Limb (tissue), 2 donors: Measurements from ENCODE around the gene LRP5.

Experiments used
- DNase-seq, 2 donors: peaks; one replicate each; pipeline ENCODE4 v3.0.0-alpha.2; 2016; ENCODE audit errors: extremely low spot score in 2 of 2

Gene LRP5

DNA sequence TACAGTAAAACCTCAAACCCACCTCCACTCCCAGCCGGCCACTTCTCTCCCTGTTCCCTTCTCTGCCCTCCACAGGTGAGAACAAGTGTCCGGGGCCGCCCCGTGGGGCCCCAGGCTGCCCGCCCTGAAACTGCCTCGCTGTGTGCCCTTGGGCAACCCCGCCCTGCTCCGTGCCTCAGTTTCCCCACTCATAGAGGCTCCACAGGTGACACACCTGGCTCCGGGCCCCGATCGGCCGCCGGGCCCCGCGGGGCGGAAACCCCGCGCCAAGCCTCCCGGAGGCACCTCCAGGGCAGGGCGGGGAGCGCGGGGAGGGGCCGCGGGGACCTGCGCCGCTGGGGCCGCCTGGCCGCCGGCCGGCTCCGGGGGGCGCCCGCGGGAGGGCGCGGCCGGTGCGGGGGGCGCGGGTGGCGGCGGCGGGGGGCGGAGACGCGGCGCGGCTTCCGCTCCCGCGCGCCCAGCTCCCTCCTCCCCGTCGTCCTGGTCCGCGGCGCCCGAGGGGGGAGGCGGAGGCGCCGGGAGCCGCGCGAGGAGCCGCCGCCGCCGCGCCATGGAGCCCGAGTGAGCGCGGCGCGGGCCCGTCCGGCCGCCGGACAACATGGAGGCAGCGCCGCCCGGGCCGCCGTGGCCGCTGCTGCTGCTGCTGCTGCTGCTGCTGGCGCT, at the start of gene LRP5:
Gene LRP5 (plus strand): TSS at position 475 of the 663 bp plus-strand sequence. CDS start 124 bp downstream, at position 599.
- no peak for DNase-seq

- DNase-seq: no peak
These were observed 48.9 kb upstream of the LRP5 start for GRCh38 chr11:68263444-68264035.

GRCh38 chr11:68264244-68264643, 48.1 kb upstream of the LRP5 start:
- DNase-seq: no peak

DNA sequence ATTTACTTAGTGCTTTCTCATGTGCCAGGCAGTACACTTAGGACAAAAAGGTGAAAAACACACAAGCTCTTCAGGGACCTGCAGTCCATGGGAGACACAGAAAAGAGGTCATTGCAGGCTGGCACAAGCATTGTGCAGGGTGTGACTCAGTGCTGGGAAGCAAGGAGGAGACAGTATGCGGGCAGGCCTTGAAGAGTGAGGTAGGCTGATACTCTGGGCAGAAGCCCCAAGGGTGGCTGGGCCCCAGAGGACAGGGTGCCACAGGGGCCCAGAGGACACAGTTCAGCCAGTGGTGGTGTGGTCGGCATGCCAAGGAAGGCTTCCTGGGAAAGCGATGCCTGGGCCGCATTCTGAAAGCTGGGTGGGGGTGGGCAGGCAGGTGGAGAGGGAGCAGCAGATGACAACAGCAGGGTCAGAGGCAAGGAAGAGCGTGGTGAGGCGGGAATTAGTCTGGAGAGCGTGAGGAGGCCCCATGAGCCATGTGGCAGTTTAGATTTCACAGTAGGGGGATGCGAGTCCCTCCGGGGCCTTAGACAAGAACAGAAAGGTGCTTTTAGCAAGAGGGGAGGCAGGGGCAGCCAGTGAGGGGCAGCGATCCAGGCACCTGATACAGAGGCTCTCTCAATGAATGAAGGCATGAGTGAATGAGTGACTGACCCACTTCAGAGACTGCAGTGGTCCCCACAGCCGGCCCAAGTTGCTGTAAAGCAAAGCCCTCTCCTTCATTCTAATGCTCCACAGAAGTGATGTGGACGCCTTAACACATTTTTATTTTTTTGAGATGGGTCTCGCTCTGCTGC, 47.5 kb upstream of the LRP5 start:
- DNase-seq: no peak

GRCh38 chr11:68266121-68266891, 46.1 kb upstream of the LRP5 start:
- no peak for DNase-seq

GRCh38 chr11:68266936-68267880, 45.2 kb upstream of the LRP5 start:
- DNase-seq: no peak

DNA sequence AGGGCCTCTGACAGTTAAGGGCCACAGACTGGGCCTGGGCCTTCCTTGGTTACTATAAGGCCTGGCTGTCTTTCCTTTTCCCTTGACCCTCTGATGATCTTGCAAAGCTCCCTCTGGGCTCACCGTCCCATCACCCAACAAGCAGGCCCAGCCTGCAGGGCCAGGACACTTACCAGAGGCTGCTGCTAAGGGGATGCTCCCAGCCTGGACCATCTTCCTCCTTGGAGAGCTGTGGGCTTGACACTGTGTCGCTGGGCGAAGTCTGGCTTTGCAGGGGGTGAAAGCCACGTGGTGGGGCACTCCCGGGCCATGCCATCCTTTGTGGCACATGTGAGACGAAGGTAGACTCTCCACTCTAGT, 44.5 kb upstream of the LRP5 start:
- no peak for DNase-seq

- no peak for DNase-seq
These were observed 42.8 kb upstream of the LRP5 start for GRCh38 chr11:68269414-68270081.

DNA sequence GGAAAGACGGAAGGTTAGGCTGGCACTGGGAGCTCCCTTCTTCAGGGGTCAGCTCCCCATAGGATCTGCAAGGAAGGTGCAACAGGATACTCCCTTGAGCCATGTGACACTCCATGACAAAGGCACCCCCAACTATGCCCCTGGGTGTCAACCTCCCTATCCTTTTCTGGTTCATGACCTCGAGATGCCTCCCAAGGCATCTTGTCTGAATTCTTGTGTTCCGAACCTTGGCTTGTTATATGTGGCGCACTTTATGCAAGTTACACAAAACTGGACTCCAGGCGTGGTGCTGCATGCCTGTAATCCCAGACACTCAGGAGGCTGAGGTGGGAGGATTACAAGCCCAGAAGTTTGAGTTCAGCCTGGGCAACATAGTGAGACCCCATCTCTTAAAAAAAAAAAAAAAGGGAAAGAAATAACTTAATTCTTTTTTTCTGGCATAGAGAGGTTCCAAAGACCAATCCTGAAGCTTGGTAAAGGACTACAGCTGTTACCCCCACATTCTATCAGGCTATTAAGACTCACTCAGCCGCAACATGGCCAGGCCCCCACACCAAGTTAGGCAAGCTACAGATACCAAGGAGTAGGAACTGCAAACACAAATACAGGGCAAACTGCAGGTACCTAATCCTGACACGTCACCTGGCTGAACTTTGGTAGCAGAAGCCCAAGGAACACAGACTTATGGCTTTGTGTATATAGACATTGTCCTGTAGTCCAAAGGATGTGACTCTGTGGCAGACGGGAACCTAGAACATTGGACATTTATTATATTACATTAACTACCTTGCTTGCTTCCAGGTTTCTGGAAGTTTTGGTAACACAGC, 42.0 kb upstream of the LRP5 start:
- no peak for DNase-seq

DNA sequence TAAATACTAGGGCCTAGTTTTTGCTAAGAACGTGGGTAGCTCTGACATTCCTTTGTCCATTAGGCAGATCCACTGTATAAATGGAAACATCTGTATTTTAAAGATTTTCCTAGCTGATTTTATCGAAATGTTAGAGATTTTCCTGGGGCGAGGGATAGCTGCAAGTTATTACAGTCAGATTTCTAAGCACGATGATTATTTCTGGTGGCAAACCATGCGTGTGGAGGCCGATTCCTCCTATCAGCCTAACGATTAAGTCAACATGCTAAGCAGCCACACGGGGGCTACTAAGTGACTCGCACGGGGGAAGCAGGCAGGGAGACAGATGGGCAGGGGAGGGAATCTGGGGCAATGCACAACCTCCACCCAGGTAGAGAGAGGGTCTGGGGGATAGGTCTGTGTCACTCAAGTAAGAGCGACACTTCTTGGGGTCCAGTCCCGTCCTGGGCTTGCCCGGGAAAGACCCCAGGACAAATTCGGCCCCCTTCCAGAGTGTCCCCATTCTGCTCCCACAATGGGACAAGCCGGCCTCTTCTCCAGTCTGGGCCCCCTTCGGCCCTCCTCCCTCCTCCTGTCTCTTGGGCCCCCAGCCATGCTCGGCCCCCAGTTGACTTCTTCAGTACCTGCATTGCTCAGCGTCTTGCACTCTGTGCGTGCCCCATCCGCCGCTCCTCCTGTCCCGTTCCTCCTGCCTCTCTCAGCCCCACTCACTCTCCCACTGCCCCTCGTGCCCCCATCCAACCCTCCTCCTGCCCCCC, 41.2 kb upstream of the LRP5 start:
- DNase-seq: peak; percentile 56 to 76

DNA sequence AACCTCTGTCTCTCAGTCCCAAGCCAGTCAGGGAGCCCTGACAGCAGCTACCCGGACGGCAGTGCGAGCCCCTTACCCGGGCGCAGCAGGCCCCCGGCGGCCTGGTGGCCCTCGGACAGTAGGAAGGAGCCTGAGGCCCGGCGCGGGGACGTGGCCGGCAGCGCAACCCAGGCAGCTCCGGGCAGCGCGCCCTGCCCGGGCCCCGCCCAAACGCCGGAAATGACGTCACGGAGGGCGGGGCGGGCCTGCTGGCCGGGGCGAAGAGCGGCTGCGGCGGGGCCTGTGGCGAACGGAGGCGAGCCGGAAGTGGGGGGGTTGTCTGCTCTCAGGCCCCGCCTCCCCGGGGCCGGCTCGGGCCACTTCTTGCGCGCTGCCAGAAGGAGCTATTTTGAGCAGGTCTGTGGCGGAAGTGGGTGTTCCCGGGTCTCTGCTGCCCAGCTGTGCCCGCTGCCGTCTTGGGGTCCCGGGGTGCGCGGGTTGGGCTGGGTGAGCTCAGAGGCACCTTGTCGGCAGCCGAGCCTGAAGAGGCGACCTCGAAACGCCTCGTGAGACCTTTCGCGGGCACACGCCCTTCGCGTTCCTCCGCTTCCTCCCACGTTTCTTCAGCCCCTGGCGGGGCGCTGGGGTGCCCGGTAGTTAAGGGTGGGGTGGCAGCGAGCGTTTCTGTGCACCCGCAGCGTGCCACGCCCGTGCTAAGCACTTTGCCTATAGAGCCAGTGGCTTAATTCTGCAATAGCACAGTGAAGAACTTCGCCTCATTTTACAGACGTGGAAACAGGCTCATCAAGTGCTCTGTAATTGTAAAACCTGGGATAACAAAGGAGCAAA, 40.4 kb upstream of the LRP5 start, which contains the start of gene C11orf24:
Gene C11orf24 (minus strand): TSS at position 193 of the 828 bp plus-strand sequence. CDS start 8,206 bp downstream, outside the sequence.
- peak; percentile 96 to 97 for DNase-seq

GRCh38 chr11:68273026-68273738, 39.2 kb upstream of the LRP5 start:
- no peak for DNase-seq

GRCh38 chr11:68274306-68274705, 38.1 kb upstream of the LRP5 start:
- DNase-seq: no peak

DNA sequence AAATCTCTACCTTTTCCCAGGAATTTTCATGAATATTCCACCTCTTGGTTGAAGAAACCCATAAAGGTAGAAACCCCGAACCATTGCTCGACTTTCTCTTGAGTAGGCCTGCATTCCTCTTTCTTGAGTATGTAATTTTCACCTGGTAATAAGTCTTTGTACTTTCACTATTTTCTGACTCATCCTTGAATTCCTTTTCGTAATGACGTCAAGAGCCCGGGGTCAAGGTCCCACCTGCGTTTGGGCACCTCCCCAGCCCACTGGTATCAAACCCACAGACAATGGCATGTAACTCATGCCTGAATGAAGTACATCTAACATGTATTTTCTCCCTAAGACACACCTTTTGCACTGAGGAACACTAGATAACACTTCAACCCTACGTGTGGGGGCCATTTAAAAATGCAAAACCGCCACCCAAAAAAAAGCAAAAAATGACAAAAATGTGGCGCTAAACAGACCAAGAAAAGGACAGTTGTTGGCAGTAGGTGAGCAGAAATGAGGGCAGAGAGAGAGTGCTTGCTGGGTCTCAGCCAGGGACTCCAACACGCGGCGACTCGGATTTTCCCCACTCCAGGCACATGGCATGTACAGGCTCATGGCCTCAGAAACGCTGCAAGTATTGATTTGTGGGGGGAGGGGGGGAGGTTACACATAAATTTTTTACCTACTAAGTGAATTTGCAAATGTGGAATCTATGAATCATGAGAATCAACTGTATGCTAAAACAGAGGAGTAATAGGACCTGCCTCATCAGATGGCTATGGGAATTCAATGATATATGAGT, 36.5 kb upstream of the LRP5 start:
- DNase-seq: no peak

DNA sequence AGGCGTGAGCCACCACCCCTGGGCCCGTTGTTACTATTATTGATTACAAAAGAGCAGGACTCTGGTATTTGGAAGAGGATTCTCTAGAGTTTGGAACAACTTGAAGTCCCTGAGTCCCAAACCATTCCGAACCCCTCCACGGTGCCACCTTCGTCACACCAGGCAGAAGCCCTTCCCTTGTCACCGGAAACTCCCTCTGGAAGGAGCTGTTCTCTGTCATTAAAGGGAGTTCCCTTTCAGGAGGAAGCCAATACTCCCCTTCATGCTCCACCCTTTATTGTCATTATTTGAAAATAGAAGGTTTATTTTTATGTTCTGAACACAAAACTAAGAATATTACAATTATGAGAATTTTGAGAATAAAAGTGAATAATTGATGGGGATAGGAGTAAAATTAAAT, 35.5 kb upstream of the LRP5 start:
- DNase-seq: no peak

- DNase-seq: no peak
These were observed 32.7 kb upstream of the LRP5 start for GRCh38 chr11:68279676-68280075.
